HS-27A (cell line): ENCODE data around the gene CAPN9.
A peak's percentile ranks its signal among the peaks of the same experiment; 100 is the strongest.
"Not testable (repeated sequence)": the region's sequence is repeated elsewhere in the genome, so short reads cannot be mapped to it uniquely, and the experiment has no call there.

Experiments used
- DNase-seq: peaks from one replicate; pipeline ENCODE4 v3.0.0-alpha.2; 2012; ENCODE audit warnings: low read depth, missing footprints

CAPN9 gene

GRCh38 chr1:230749150-230749549 lies 2.0 kb downstream of the CAPN9 start:
- no peak for DNase-seq

GRCh38 chr1:230749635-230750034 lies 2.4 kb downstream of the CAPN9 start:
- DNase-seq = no peak

- DNase-seq = no peak
Measured at GRCh38 chr1:230750576-230750975, 3.4 kb downstream of the CAPN9 start.

GRCh38 chr1:230750986-230751625 lies 3.9 kb downstream of the CAPN9 start:
- no peak for DNase-seq

GRCh38 chr1:230752407-230752806 lies 5.2 kb downstream of the CAPN9 start:
- DNase-seq = no peak

GRCh38 chr1:230753191-230753585 lies 6.0 kb downstream of the CAPN9 start:
- DNase-seq = no peak

GRCh38 chr1:230753586-230754251 lies 6.5 kb downstream of the CAPN9 start:
- no peak for DNase-seq

- DNase-seq = peak; percentile 38
Measured at GRCh38 chr1:230754796-230755195, 7.6 kb downstream of the CAPN9 start.

GRCh38 chr1:230757856-230758708 lies 10.9 kb downstream of the CAPN9 start:
- DNase-seq = no peak

- no peak for DNase-seq
Measured at GRCh38 chr1:230758709-230759368, 11.7 kb downstream of the CAPN9 start.

- no peak for DNase-seq
Measured at GRCh38 chr1:230759369-230760065, 12.3 kb downstream of the CAPN9 start.

- no peak for DNase-seq
Measured at GRCh38 chr1:230760360-230760827, 13.2 kb downstream of the CAPN9 start.

GRCh38 chr1:230761443-230762167 lies 14.4 kb downstream of the CAPN9 start:
- no peak for DNase-seq

- no peak for DNase-seq
Measured at GRCh38 chr1:230763927-230764591, 16.9 kb downstream of the CAPN9 start.

- no peak for DNase-seq
Measured at GRCh38 chr1:230766318-230766717, 19.1 kb downstream of the CAPN9 start.

GRCh38 chr1:230767859-230768612 lies 20.8 kb downstream of the CAPN9 start:
- not testable (repeated sequence) for DNase-seq

GRCh38 chr1:230768903-230769570 lies 21.8 kb downstream of the CAPN9 start:
- DNase-seq = no peak

- DNase-seq = no peak
Measured at GRCh38 chr1:230770317-230770716, 23.1 kb downstream of the CAPN9 start.

GRCh38 chr1:230771773-230772354 lies 24.7 kb downstream of the CAPN9 start:
- DNase-seq = no peak
